NCI-H2107 treated with DMSO at 0.1 percent for 48 hours (cell line): ENCODE data around the gene MIER1.
"Not testable (repeated sequence)": the region's sequence is repeated elsewhere in the genome, so short reads cannot be mapped to it uniquely, and the experiment has no call there.

ENCODE experiments used
- DNase-seq: peaks from one replicate; lab custom pipeline; 2025; ENCODE audit not compliant: unreplicated experiment; lab: John Stamatoyannopoulos, UW

MIER1 gene

GRCh38 chr1:66924756-66925557, at the start of gene MIER1, which contains the start of gene DNAI4:
Gene MIER1 (plus strand): TSS chr1:66924990. CDS start chr1:66925029, 39 bp downstream.
Gene DNAI4 (minus strand): TSS chr1:66924856. CDS start chr1:66924831, 25 bp downstream.
- peak; percentile 99 for DNase-seq

GRCh38 chr1:66876664-66877063, 48.1 kb upstream of the MIER1 start:
- DNase-seq = no peak

GRCh38 chr1:66889030-66889429, 35.8 kb upstream of the MIER1 start:
- no peak for DNase-seq

GRCh38 chr1:66890621-66891020, 34.2 kb upstream of the MIER1 start:
- no peak for DNase-seq

GRCh38 chr1:66893712-66894111, 31.1 kb upstream of the MIER1 start:
- DNase-seq = no peak

- not testable (repeated sequence) for DNase-seq
Observed at GRCh38 chr1:66915203-66915602, 9.6 kb upstream of the MIER1 start.

GRCh38 chr1:66916320-66916719, 8.5 kb upstream of the MIER1 start:
- DNase-seq = no peak

GRCh38 chr1:66917476-66917875, 7.3 kb upstream of the MIER1 start:
- DNase-seq = no peak

GRCh38 chr1:66919063-66919462, 5.7 kb upstream of the MIER1 start:
- no peak for DNase-seq

- DNase-seq = no peak
Observed at GRCh38 chr1:66919828-66920227, 5.0 kb upstream of the MIER1 start.

- DNase-seq = no peak
Observed at GRCh38 chr1:66920543-66920942, 4.2 kb upstream of the MIER1 start.

- DNase-seq = no peak
Observed at GRCh38 chr1:66925558-66925910, 744 bp downstream of the MIER1 start.

GRCh38 chr1:66925944-66926343, 1.2 kb downstream of the MIER1 start:
- DNase-seq = peak; percentile 59

GRCh38 chr1:66927528-66927927, 2.7 kb downstream of the MIER1 start:
- no peak for DNase-seq

- peak; percentile 32 for DNase-seq
Observed at GRCh38 chr1:66929146-66929688, 4.4 kb downstream of the MIER1 start.

GRCh38 chr1:66929691-66929998, 4.9 kb downstream of the MIER1 start:
- DNase-seq = no peak

GRCh38 chr1:66929999-66930822, 5.4 kb downstream of the MIER1 start:
- DNase-seq = peak; percentile 90

- DNase-seq = no peak
Observed at GRCh38 chr1:66930823-66931174, 6.0 kb downstream of the MIER1 start.

GRCh38 chr1:66931590-66931989, 6.8 kb downstream of the MIER1 start:
- peak; percentile 48 for DNase-seq

GRCh38 chr1:66932291-66932690, 7.5 kb downstream of the MIER1 start:
- DNase-seq = no peak

- DNase-seq = no peak
Observed at GRCh38 chr1:66933887-66934700, 9.3 kb downstream of the MIER1 start.
